Cardiac fibroblast (primary cell): ENCODE data around the gene ADAMTS2.
A peak's percentile ranks its signal among the peaks of the same experiment; 100 is the strongest.

Source experiments
- DNase-seq, 2 donors: peaks; one replicate each; pipeline versions ENCODE4 v3.0.0 to v3.0.0-alpha.2; 2010; ENCODE audit warnings: low read depth in 2 of 2
- H3K4me3 ChIP-seq, 2 donors: replicated peaks in 1 of 2; 1 replicate in 1 of 2; 2 replicates in 1 of 2; pipeline ENCODE4 v1.5.1; 2011; ENCODE audit warnings: low read depth in 2 of 2, low read length in 2 of 2, mild to moderate bottlenecking in 2 of 2, moderate library complexity in 1 of 2
- CTCF ChIP-seq: IDR thresholded peaks from one replicate; pipeline ENCODE4 v1.5.1; 2011; ENCODE audit warnings: low read depth, mild to moderate bottlenecking, low read length, inconsistent platforms

Gene ADAMTS2

GRCh38 chr5:179331591-179332375 is 13.5 kb downstream of the ADAMTS2 start:
- no peak for TF ChIP-seq CTCF

GRCh38 chr5:179330186-179330900 is 14.9 kb downstream of the ADAMTS2 start:
- no peak overlapping the region for H3K4me3 ChIP-seq
- TF ChIP-seq CTCF: no peak
- no peak for DNase-seq

More at GRCh38 chr5:179331591-179332375, 13.5 kb downstream of the ADAMTS2 start:
- no peak for DNase-seq
- H3K4me3 ChIP-seq: no peak overlapping the region

- no peak for DNase-seq
Measured at GRCh38 chr5:179328291-179328690, 17.0 kb downstream of the ADAMTS2 start.

GRCh38 chr5:179327021-179327735 is 18.1 kb downstream of the ADAMTS2 start:
- H3K4me3 ChIP-seq: no peak overlapping the region
- TF ChIP-seq CTCF: no peak
- DNase-seq: no peak

More at GRCh38 chr5:179328291-179328690, 17.0 kb downstream of the ADAMTS2 start:
- no peak overlapping the region for H3K4me3 ChIP-seq
- TF ChIP-seq CTCF: no peak

- H3K4me3 ChIP-seq: no peak overlapping the region
- peak; percentile 28 to 94 for DNase-seq
Measured at GRCh38 chr5:179326122-179326927, 18.9 kb downstream of the ADAMTS2 start.

More at GRCh38 chr5:179326122-179326927, 18.9 kb downstream of the ADAMTS2 start:
- no peak for TF ChIP-seq CTCF
